Esophagus squamous epithelium (tissue), 5 donors: ENCODE data around the gene RAB35. TPM values are rescaled to one million over a fixed set of nuclear protein-coding genes. Genes with fewer than 3 reads are reported as not detected.

ENCODE experiments used
- DNase-seq: peaks from one replicate; lab custom pipeline; 2025; lab: John Stamatoyannopoulos, UW
- H3K27ac ChIP-seq, 4 donors: fragments of 200-600 bp; sonication (generic); one replicate each; pipeline ENCODE4 v1.5.1; 2016 to 2019; ENCODE audit warnings: mild to moderate bottlenecking in 1 of 4
- H3K27me3 ChIP-seq, 4 donors: fragments of 200-600 bp; sonication (generic); 1 replicate in 3 of 4; 2 replicates in 1 of 4; pipeline versions ENCODE4 v1.5.1 to v1.6.0; 2017 to 2021; ENCODE audit warnings: antibody characterized with exemption in 1 of 4
- H3K36me3 ChIP-seq, 3 donors: fragments of 200-600 bp; sonication (generic); one replicate each; pipeline ENCODE4 v1.5.1; 2016 to 2019
- H3K4me1 ChIP-seq, 3 donors: fragments of 200-600 bp; sonication (generic); one replicate each; pipeline ENCODE4 v1.5.1; 2017 to 2019
- H3K4me3 ChIP-seq, 4 donors: fragments of 200-600 bp; sonication (generic); 1 replicate in 3 of 4; 2 replicates in 1 of 4; pipeline ENCODE4 v1.5.1; 2016 to 2019; ENCODE audit warnings: mild to moderate bottlenecking in 2 of 4, moderate library complexity in 1 of 4
- H3K9me3 ChIP-seq, 3 donors: fragments of 200-600 bp; sonication (generic); one replicate each; pipeline ENCODE4 v1.5.1; 2016 to 2019
- CTCF ChIP-seq, 6 experiments: fragments of 450-650 bp in 4 of 6; fragments of 200-600 bp in 2 of 6; sonication (generic) in 2 of 6; IDR thresholded peaks; one replicate each; pipeline ENCODE4 v1.5.1; 2016 to 2019; ENCODE audit warnings: antibody characterized with exemption in 6 of 6, mild to moderate bottlenecking in 4 of 6, moderate library complexity in 4 of 6
- POLR2A ChIP-seq, 4 donors: fragments of 450-650 bp; IDR thresholded peaks; one replicate each; pipeline ENCODE4 v1.6.1; 2017; ENCODE audit warnings: antibody characterized with exemption in 4 of 4, mild to moderate bottlenecking in 4 of 4, moderate library complexity in 3 of 4
- WGBS, 2 donors: methylation state at CpG; one replicate each; pipeline ENCODE4 v1.1.5; 2018; 5-methylcytosine and 5-hydroxymethylcytosine counted together
- intact Hi-C: fragments of 100-400 bp; cut with DNase I; formaldehyde crosslinking; loops from one replicate; pipeline ENCODE4 v1.15.0; 2022
- total RNA-seq, 4 donors: library from RNA; depleted of rRNA; stranded (reverse); fragments of >200 nt; gene quantifications; one replicate each; pipeline ENCODE4 v1.1.0, GENCODE V29; 2016
- donor health status: DM: yes; HTN: yes; CAD: no.

The RAB35 gene
- total RNA-seq, 4 donors from 2014 or later: 25.8 to 38.9 (median 32.0) TPM

GRCh38 chr12:120158351-120158750, 41.8 kb upstream of the RAB35 start:
- Histone ChIP-seq H3K4me3 (no peak overlapping the region), H3K36me3 (peaks cover 65 to 100% (median 92%) of the 10 kb centered on the region in 3 donors), H3K27me3 (no peaks in the 10 kb centered on the region), H3K27ac (no peak overlapping the region), H3K4me1 (no peaks in the 10 kb centered on the region), H3K9me3 (no peaks in the 10 kb centered on the region)
- WGBS, 2 donors: 96 to 100% methylated on average over 7 of the region's 10 CpGs
- DNase-seq: no peak
- intact Hi-C loops: no loop called here
- TF ChIP-seq CTCF (IDR thresholded peaks at IDR 0.05) (no peak), POLR2A (IDR thresholded peaks at IDR 0.05) (no peak)

DNA sequence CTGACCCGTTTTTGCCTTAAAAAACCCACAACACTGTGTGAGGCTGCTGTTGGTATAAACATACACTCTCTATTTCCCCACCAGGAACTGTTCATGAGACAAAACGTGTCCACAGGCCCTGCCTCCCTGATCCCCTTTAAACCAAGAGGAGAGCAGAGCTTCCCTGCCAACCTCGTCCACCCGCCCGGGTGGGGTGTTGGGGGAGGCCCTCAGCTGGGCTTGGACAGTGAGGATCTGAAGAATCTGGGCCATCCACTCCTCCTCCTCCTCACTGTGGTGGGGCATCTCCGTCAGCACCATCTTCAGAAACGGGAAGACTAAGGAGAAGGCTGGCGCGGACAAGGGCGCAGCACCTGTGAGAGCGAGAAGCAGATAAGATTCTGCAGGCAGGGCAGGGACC, 41.1 kb upstream of the RAB35 start:
- 70 to 86% methylated on average over 8 to 10 of the region's 11 CpGs for WGBS, 2 donors
- Histone ChIP-seq H3K9me3 (no peaks in the 10 kb centered on the region), H3K27me3 (no peaks in the 10 kb centered on the region), H3K27ac (no peak overlapping the region), H3K4me3 (no peak overlapping the region), H3K36me3 (peaks cover 62 to 100% (median 91%) of the 10 kb centered on the region in 3 donors), H3K4me1 (no peaks in the 10 kb centered on the region)
- TF ChIP-seq CTCF (IDR thresholded peaks at IDR 0.05) (no peak), POLR2A (IDR thresholded peaks at IDR 0.05) (no peak)
- intact Hi-C loops: no loop called here
- no peak for DNase-seq

GRCh38 chr12:120156315-120157259, 40.0 kb upstream of the RAB35 start:
- Histone ChIP-seq H3K9me3 (no peaks in the 10 kb centered on the region), H3K4me1 (no peaks in the 10 kb centered on the region), H3K27me3 (no peaks in the 10 kb centered on the region), H3K4me3 (no peak overlapping the region), H3K27ac (no peak overlapping the region), H3K36me3 (peaks cover 52 to 99% (median 82%) of the 10 kb centered on the region in 3 donors)
- intact Hi-C loops: no loop called here
- WGBS, 2 donors: 64 to 93% methylated on average over 14 to 15 of the region's 22 CpGs
- TF ChIP-seq CTCF (IDR thresholded peaks at IDR 0.05) (no peak), POLR2A (IDR thresholded peaks at IDR 0.05) (no peak)
- no peak for DNase-seq

DNA sequence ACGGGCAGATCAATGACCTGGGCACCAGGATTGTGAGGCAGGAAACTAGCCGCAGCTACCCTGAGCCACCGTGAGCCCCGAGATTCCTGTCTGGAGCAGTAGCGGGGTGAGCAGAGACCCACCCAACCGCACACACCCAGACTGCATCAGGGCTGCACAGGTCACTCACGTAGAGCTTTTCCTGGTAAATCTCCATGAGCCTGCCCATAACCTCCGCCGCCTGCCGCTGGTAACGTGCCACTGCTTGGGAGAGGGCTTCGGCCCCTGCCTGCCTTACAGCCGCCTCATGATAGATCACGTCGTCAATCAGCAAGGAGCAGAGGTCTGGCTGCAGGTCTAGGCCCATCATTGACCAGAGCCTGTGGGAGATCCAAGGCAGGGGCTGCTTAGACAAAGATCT, 38.5 kb upstream of the RAB35 start:
- Histone ChIP-seq H3K9me3 (no peaks in the 10 kb centered on the region), H3K4me1 (no peaks in the 10 kb centered on the region), H3K36me3 (peaks cover 49 to 99% (median 77%) of the 10 kb centered on the region in 3 donors), H3K27ac (no peak overlapping the region), H3K27me3 (no peaks in the 10 kb centered on the region), H3K4me3 (no peak overlapping the region)
- no peak for DNase-seq
- intact Hi-C loops: no loop called here
- WGBS, 2 donors: 89 to 93% methylated on average over 6 to 7 of the region's 15 CpGs
- no peak for TF ChIP-seq CTCF (IDR thresholded peaks at IDR 0.05)
- no peak for TF ChIP-seq POLR2A (IDR thresholded peaks at IDR 0.05)

DNA sequence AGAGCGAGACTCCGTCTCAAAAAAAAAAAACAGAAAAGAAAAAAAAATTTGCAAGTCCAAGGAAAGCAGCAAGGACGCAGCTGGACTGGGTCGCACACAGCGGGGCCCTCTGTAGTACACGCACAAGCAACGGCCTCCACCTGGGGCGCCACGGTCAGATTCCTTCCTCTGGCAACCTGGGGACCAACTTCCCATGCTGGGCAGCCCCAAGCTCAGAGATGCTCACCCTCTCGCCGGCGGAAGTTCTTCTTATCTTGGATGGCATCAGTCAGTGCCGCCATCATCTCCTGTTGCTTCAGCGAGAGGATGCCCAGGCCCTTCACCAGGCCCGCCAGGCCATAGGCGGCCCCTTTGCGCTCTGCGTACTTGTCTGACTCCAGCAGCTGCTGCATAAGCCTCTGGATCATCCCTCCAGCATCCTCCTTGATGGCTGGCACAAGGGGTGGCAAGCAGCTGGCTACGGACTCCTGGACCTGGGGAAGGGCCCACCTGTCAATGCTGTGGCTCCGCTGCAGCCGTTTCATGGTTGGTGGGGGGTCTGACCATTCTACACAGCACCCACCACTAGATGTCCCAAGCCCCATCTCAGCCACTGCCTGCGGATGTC, 34.5 kb upstream of the RAB35 start:
- no peaks in the 10 kb centered on the region for H3K27me3 ChIP-seq
- no peak overlapping the region for H3K27ac ChIP-seq
- no peak for TF ChIP-seq CTCF (IDR thresholded peaks at IDR 0.05)
- no peak overlapping the region for H3K4me3 ChIP-seq
- no peaks in the 10 kb centered on the region for H3K4me1 ChIP-seq
- WGBS, 2 donors: 92 to 95% methylated on average over 19 of the region's 22 CpGs
- intact Hi-C loops: no loop called here
- H3K9me3 ChIP-seq: no peaks in the 10 kb centered on the region
- peaks cover 46 to 99% (median 75%) of the 10 kb centered on the region in 3 donors for H3K36me3 ChIP-seq
- no peak for DNase-seq
